T-helper 2 cell treated with Interferon-gamma antibody and Interleukin-4, amounts not matched to agents 100 ng/mL and 5 ng/mL, for 36 hours (primary cell): ENCODE data around the gene ADAM22. TPM values are rescaled to one million over a fixed set of nuclear protein-coding genes. Genes with fewer than 3 reads are reported as not detected.

Experiments
- intact Hi-C: fragments of 100-400 bp; cut with micrococcal nuclease; formaldehyde crosslinking; loops from one replicate; pipeline ENCODE4 v1.15.1; 2023
- total RNA-seq: library from RNA; stranded (reverse); gene quantifications from 2 replicates; pipeline ENCODE4 v1.2.3, GENCODE V29; 2022

ADAM22 gene
- total RNA-seq, 1 donor from 2014 or later = 2.9 TPM

DNA sequence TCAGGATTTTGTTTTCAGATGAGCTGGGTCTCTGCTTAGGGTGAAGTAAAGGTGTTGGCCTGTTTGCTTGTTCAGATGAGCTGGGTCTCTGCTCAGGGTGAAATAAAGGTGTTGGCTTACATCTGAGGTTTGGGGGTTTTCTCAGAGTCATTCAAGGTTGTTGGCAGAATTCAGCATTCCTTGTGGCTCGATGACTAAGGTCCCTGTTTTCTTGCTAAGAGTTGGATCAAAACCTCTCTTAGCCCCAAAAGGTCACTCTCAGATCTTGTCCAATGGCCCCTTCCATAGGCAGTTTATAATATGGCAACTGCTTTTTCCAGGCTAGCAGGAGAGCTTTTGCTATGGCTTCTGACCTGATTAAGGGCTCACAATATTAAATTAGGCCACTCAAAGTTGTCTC lies 106.6 kb downstream of the ADAM22 start:
- intact Hi-C loops = no loop called here

GRCh38 chr7:88041583-88041982 lies 107.5 kb downstream of the ADAM22 start:
- intact Hi-C loops = no loop called here

- intact Hi-C loops = no loop called here
These were observed 108.1 kb downstream of the ADAM22 start for GRCh38 chr7:88042157-88042556.

DNA sequence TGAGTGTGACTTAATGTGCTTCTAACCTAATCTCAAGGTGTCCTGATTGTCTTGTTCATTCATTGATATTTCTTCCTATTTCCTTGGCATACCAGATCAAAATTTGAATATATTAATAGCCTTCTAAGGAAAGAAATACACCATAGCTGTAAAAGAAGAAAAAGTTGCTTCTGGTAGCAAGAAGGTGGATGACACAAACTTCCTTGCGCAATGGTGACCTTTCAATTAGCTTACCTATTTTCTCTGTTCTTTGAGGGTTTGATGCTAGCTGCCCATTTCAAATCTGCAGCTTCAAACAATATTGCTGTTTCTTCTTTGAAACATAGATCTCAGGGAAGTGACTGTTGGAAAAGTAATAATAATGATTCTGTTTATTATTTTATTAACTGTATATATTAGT lies 108.8 kb downstream of the ADAM22 start:
- intact Hi-C loops = no loop called here

GRCh38 chr7:88044069-88044468 lies 110.0 kb downstream of the ADAM22 start:
- intact Hi-C loops = no loop called here

DNA sequence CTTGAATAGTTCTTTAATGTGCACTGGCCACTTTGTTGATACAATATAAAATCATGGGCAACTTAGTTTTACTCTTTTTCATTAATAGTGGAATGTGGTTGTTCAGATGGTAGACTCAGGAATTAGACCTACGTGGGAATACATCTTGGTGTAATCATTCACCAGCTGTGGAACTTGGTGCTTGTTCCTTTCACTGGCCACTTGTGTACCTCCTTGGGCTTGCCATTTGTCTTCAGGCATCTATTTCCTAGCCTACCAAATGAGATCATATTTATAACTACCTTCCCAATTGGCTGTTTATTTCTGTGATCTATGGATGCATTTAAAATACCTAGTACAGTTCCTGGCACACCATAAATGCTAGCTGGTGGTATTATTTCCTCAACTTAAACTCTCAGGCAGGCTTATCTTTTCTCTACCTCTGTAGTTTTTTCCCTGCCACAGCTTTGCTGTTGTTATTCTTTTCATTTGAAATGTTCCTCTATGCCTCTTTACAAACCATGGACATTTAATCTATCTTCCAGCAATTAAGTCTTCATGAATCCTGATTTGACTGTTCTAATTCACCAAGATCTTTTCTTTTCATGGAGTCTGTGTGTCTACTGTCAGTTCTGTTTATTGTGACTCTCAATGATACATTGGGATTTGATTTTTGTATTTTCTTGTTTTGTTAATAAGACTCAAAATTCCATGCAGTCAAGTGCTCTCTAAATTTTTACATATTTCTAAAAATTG lies 113.0 kb downstream of the ADAM22 start:
- intact Hi-C loops = no loop called here

DNA sequence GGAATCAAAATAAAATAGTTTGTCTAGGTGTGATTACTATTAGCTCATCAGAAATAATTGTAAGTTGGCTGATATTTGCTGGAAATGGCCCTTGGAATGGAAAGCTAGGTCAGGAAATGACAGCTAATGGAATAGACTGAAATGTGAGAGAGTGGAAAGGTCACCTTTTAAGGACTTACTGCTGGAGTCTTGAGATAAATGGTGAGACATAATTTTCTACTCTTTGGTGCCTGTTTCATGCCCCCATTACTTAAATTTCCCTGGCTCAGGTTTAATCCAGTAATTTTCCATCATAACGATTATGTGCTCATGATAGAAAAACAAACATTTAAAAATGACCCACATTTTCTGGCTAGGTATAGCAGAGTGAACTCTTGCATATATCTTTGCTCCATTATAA lies 123.6 kb downstream of the ADAM22 start:
- intact Hi-C loops = no loop called here

GRCh38 chr7:88062238-88062637 lies 128.2 kb downstream of the ADAM22 start:
- intact Hi-C loops = no loop called here

DNA sequence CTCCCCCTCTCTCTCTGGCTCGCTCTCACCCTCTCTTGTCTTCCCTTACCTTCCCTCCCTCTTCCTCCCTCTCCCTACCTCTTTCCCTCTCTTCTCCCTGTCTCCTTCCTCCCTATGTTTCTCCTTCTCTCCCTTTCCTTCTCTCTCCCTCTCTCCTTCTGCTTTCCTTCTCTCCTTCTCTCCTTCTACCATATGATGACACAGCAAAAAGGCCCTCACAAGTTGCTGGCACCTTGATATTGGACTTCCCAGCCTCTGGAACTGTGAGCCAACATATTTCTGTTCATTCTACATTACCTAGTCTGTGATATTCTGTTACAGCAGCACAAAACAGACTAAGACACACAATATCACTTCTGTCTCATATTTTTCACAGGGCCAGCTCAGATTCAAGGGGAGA lies 135.0 kb downstream of the ADAM22 start:
- intact Hi-C loops = no loop called here

GRCh38 chr7:88071994-88072714 lies 138.1 kb downstream of the ADAM22 start:
- intact Hi-C loops = no loop called here

DNA sequence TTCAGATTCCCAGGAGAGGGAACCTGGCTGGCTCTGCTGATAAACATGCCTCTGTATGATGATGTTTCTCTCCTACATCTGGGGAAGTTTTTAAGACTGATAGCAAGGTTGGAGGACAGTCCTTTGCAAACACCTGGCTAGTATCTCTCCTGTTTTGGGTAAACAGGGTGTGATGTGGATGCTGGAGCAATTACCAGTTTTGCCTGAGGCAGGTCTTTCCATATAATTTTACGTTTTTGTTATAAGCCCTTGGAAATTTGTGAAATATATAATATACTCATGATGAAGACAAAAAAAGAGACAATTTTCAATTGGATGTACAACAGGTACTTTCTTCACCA lies 138.6 kb downstream of the ADAM22 start:
- intact Hi-C loops = no loop called here

- intact Hi-C loops = no loop called here
These were observed 139.6 kb downstream of the ADAM22 start for GRCh38 chr7:88073626-88074025.

- intact Hi-C loops = no loop called here
These were observed 141.2 kb downstream of the ADAM22 start for GRCh38 chr7:88075216-88075615.

DNA sequence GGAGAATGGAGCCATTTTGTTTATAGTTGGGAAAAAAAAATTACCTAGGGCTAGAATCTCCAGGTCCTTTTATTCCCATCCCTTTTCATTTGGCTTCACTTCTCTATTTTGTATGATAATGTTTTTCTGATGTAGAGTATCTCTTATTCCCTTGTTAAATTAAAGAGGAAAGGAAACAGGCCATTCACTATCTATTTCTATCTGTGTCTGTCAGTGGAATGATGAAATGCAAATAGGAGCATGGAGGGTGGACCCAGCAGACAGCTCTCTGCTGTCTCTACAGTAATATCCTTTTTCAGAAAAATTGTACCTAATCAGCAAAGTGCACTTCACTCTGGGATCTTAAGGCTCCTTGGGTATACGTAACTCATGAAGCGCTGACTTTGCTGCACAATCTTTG lies 149.8 kb downstream of the ADAM22 start:
- intact Hi-C loops = no loop called here

- intact Hi-C loops = no loop called here
These were observed 155.5 kb downstream of the ADAM22 start for GRCh38 chr7:88089561-88089960.

GRCh38 chr7:88090240-88090639 lies 156.2 kb downstream of the ADAM22 start:
- intact Hi-C loops = no loop called here

GRCh38 chr7:88090671-88091070 lies 156.6 kb downstream of the ADAM22 start:
- intact Hi-C loops = no loop called here

- intact Hi-C loops = no loop called here
These were observed 158.1 kb downstream of the ADAM22 start for GRCh38 chr7:88091988-88092675.

DNA sequence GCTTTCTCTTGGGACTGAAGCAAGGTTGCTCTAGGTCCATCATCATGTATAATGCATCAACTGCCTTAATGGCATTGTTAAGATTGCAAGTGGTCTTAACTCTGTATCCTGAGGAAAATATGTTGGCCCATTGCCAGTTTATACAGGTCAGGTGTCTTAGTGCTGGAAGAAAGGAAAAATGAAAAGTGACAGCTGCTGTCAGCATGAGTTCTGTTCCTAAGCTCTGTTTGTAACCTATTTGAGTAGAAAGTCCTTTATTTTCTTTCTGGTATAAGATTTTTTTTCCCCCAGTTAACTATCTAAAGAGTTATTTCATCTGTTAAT lies 158.6 kb downstream of the ADAM22 start:
- intact Hi-C loops = no loop called here

DNA sequence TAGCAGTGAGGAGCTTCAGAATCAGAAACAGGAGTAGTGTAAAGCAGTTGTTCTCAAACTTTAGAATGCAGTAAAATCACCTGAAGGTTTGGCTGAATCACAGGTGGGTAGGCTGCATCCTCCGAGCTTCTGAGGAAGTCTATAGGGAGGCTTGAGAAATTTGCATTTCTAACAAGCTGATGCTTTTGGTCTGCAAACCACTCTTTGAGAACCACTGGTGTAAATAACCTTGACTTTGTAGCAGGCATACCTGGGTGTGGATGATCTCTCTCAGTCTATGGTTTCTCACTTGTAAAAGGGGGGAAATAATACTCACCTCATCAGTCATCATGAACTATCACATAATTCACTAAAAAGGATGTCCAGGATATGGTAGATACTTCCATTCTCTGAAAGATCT lies 167.7 kb downstream of the ADAM22 start:
- intact Hi-C loops = no loop called here

DNA sequence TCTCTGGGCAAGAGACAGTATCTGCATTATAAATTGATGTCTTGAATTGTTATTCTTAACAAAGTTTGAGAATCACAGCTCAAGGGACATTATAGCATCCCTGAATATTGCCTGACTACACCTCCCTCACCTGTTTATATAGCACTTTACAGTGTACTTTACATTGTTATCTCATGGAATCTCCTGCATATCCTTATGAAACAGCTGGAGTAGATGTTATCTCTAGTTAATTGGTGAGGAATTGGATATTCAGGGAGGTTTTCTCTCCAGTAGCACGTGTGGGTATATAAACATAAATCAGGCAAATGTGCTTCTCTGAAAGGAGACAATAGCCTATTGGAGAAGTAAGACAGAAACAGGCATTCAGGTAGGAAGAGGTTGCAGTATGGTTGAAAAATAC lies 168.6 kb downstream of the ADAM22 start:
- intact Hi-C loops = no loop called here

- intact Hi-C loops = no loop called here
These were observed 170.7 kb downstream of the ADAM22 start for GRCh38 chr7:88104732-88105131.

DNA sequence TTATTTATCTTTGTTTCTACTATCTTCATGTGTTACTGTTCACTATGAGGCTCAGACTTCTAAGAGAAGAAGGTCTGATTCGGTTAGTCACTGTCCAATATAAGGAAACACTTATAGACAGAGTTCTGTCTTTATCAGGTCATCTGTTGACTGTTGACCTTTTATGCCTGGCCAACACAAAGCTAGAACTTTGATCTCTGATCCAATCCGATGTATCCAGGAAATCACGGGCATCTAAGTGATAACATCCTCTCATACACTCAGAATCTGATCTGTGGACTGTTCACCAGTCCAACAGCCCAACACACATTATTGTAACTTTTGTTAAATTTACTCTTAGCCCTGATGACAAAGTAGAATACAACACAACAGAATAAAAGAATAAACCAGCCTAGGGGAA lies 171.2 kb downstream of the ADAM22 start:
- intact Hi-C loops = no loop called here
